Upper lobe of left lung (tissue), 6 donors: ENCODE measurements around the gene GUCY1B1. TPM values are rescaled to one million over a fixed set of nuclear protein-coding genes. Genes with fewer than 3 reads are reported as not detected.

ENCODE experiments used
- ATAC-seq, 2 donors: fragments of 200-7000 bp; cut with Tn5 transposase; one replicate each; pipeline ENCODE4 v1.9.1; 2022; ENCODE audit warnings: mild to moderate bottlenecking in 2 of 2, moderate library complexity in 2 of 2; ENCODE audit not compliant: low FRiP score in 2 of 2
- DNase-seq, 2 donors: peaks; one replicate each; pipeline ENCODE4 v3.0.0-alpha.2; 2019 to 2020
- H3K27ac ChIP-seq, 4 donors: fragments of 200-600 bp; sonication (generic); one replicate each; pipeline ENCODE4 v1.5.1; 2016 to 2019
- H3K27me3 ChIP-seq, 4 donors: fragments of 200-600 bp; sonication (generic); one replicate each; pipeline ENCODE4 v1.5.1; 2017 to 2019
- H3K36me3 ChIP-seq, 4 donors: fragments of 200-600 bp; sonication (generic); one replicate each; pipeline ENCODE4 v1.5.1; 2016 to 2019
- H3K4me1 ChIP-seq, 4 donors: fragments of 200-600 bp; sonication (generic); one replicate each; pipeline ENCODE4 v1.5.1; 2018 to 2019
- H3K4me3 ChIP-seq, 4 donors: fragments of 200-600 bp; sonication (generic); one replicate each; pipeline ENCODE4 v1.5.1; 2017 to 2019; ENCODE audit warnings: mild to moderate bottlenecking in 2 of 4, moderate library complexity in 1 of 4
- H3K9me3 ChIP-seq, 4 donors: fragments of 200-600 bp; sonication (generic); one replicate each; pipeline ENCODE4 v1.5.1; 2018 to 2019
- CTCF ChIP-seq, 6 experiments: fragments of 450-650 bp in 4 of 6; fragments of 200-600 bp in 2 of 6; sonication (generic) in 2 of 6; IDR thresholded peaks; one replicate each; pipeline ENCODE4 v1.5.1; 2016 to 2019; ENCODE audit warnings: antibody characterized with exemption in 6 of 6
- EP300 ChIP-seq, 4 donors: sonication (generic); formaldehyde crosslinking; IDR thresholded peaks; one replicate each; pipeline ENCODE4 v1.5.1; 2017; ENCODE audit warnings: antibody characterized with exemption in 4 of 4, control low read depth in 2 of 4
- POLR2A ChIP-seq, 4 donors: fragments of 450-650 bp; IDR thresholded peaks; one replicate each; pipeline ENCODE4 v1.5.1; 2016 to 2017; ENCODE audit warnings: antibody characterized with exemption in 4 of 4, mild to moderate bottlenecking in 2 of 4
- POLR2AphosphoS5 ChIP-seq, 2 donors: sonication (generic); formaldehyde crosslinking; IDR thresholded peaks; one replicate each; pipeline ENCODE4 v1.5.1; 2017; ENCODE audit warnings: antibody characterized with exemption in 2 of 2
- WGBS, 2 donors: methylation state at CpG; one replicate each; pipeline ENCODE4 v1.1.5; 2017 to 2018; 5-methylcytosine and 5-hydroxymethylcytosine counted together
- total RNA-seq, 6 donors: library from RNA; depleted of rRNA in 4 of 6; stranded (reverse); fragments of >200 nt in 4 of 6; gene quantifications; one replicate each; pipeline versions ENCODE4 v1.1.0 to v1.2.1, GENCODE V29; 2016 to 2021
- donor health status: DM: no; HTN: no; CAD: no; lungs with moderate emphysema.
- donor health status: DM: no; HTN: yes; CAD: no; lungs with severe emphysema.

Gene GUCY1B1
- total RNA-seq, 6 donors from 2014 or later, result 8.1 to 24.1 (median 13.2) TPM

DNA sequence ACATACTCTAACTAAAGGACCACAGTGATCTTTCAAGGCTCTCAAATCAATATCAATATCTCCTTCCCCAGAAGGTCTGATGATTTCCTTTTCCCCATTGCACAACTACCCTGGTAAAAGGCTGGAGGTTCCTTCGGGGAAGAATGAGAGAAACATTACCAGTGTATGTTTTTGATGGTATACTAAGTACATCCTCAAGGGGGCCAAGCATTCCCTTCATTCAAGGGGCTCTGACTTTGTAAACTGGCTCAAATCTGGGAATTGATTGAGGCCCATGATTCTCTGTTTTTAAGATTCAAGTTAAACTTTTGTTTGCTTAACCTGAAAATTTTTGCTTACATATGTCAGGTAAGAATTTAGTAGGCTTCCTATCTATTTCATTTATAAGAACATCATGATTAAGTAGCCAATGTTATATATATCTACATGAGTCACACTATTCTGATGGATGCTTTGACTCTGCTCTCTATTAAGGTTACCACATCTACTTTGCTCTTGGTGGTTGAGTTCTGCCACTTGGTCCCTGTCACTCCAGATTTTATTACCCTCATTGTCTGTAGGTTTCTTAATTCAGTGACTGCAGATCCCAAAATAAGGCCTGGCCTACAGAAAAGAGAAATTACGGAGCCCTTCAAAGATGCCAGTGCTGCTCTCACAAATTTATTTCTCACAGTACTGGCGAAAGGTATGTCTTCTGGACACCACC lies 16.4 kb upstream of the GUCY1B1 start:
- Histone ChIP-seq H3K4me1 (no peaks in the 10 kb centered on the region), H3K27me3 (no peaks in the 10 kb centered on the region), H3K36me3 (no peaks in the 10 kb centered on the region), H3K27ac (no peak overlapping the region), H3K4me3 (no peak overlapping the region), H3K9me3 (no peaks in the 10 kb centered on the region)
- no peak for DNase-seq
- no peak for ATAC-seq
- no peak for TF ChIP-seq POLR2A (IDR thresholded peaks at IDR 0.05)
- TF ChIP-seq CTCF (IDR thresholded peaks at IDR 0.05), result no peak
- no peak for TF ChIP-seq EP300 (IDR thresholded peaks at IDR 0.05)
- TF ChIP-seq POLR2AphosphoS5 (IDR thresholded peaks at IDR 0.05), result no peak
- WGBS, 2 donors, result 75 to 87% methylated on average over 3 of the region's 3 CpGs

GRCh38 chr4:155745984-155746383 lies 12.8 kb upstream of the GUCY1B1 start:
- DNase-seq (no peak), ATAC-seq (peak in 1 of 2 donors; percentile 63)
- Histone ChIP-seq H3K9me3 (no peaks in the 10 kb centered on the region), H3K4me3 (no peak overlapping the region), H3K27ac (no peak overlapping the region), H3K27me3 (no peaks in the 10 kb centered on the region), H3K36me3 (no peaks in the 10 kb centered on the region), H3K4me1 (no peaks in the 10 kb centered on the region)
- no peak for TF ChIP-seq EP300 (IDR thresholded peaks at IDR 0.05)
- TF ChIP-seq POLR2AphosphoS5 (IDR thresholded peaks at IDR 0.05), result no peak
- TF ChIP-seq POLR2A (IDR thresholded peaks at IDR 0.05), result no peak
- TF ChIP-seq CTCF (IDR thresholded peaks at IDR 0.05), result no peak
- 81 to 85% methylated on average over 5 of the region's 5 CpGs for WGBS, 2 donors

DNA sequence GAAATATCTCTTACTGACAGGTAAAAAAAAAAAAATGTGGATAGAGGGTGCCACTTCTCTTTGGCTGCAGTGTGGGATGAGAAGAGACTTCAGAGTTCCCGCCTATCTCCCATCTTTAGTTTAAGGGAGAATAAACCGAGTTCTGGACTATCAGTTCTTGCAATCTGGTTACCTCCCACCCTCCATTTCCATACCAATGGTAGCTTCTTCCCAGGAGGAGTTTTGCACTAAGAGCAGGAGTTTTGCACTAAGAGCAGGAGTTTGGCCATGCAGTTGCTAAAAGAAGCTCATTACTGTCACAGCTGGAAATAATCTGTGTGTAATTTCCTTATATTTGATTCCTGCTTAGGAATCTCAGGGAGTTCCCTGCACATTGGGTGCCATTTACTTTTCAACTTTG lies 10.8 kb upstream of the GUCY1B1 start:
- no peak for ATAC-seq
- no peak overlapping the region for H3K27ac ChIP-seq
- no peaks in the 10 kb centered on the region for H3K36me3 ChIP-seq
- TF ChIP-seq CTCF (IDR thresholded peaks at IDR 0.05) (no peak), POLR2AphosphoS5 (IDR thresholded peaks at IDR 0.05) (no peak), EP300 (IDR thresholded peaks at IDR 0.05) (no peak), POLR2A (IDR thresholded peaks at IDR 0.05) (no peak)
- no peak overlapping the region for H3K4me3 ChIP-seq
- 86 to 93% methylated on average over 2 of the region's 2 CpGs for whole genome bisulfite sequencing, 2 donors
- no peaks in the 10 kb centered on the region for H3K4me1 ChIP-seq
- H3K9me3 ChIP-seq, result no peaks in the 10 kb centered on the region
- H3K27me3 ChIP-seq, result no peaks in the 10 kb centered on the region
- DNase-seq, result no peak

- WGBS, 2 donors, result 94 to 95% methylated on average over 5 of the region's 5 CpGs
- no peaks in the 10 kb centered on the region for H3K36me3 ChIP-seq
- H3K27me3 ChIP-seq, result no peaks in the 10 kb centered on the region
- DNase-seq (no peak), ATAC-seq (no peak)
- TF ChIP-seq POLR2A (IDR thresholded peaks at IDR 0.05) (no peak), EP300 (IDR thresholded peaks at IDR 0.05) (no peak), CTCF (IDR thresholded peaks at IDR 0.05) (no peak), POLR2AphosphoS5 (IDR thresholded peaks at IDR 0.05) (no peak)
- no peaks in the 10 kb centered on the region for H3K9me3 ChIP-seq
- no peaks in the 10 kb centered on the region for H3K4me1 ChIP-seq
- no peak overlapping the region for H3K27ac ChIP-seq
- H3K4me3 ChIP-seq, result no peak overlapping the region
These were observed 9.8 kb upstream of the GUCY1B1 start for GRCh38 chr4:155749041-155749440.

GRCh38 chr4:155751569-155751968 lies 7.3 kb upstream of the GUCY1B1 start:
- DNase-seq (no peak), ATAC-seq (no peak)
- Histone ChIP-seq H3K27me3 (no peaks in the 10 kb centered on the region), H3K36me3 (no peaks in the 10 kb centered on the region), H3K4me3 (no peak overlapping the region), H3K4me1 (no peaks in the 10 kb centered on the region), H3K9me3 (no peaks in the 10 kb centered on the region), H3K27ac (no peak overlapping the region)
- 76% methylated on average over 5 of the region's 5 CpGs for WGBS, 2 donors
- TF ChIP-seq EP300 (IDR thresholded peaks at IDR 0.05), result no peak
- no peak for TF ChIP-seq POLR2AphosphoS5 (IDR thresholded peaks at IDR 0.05)
